Measurements from ENCODE around the gene TIMP2.

The TIMP2 gene

DNA sequence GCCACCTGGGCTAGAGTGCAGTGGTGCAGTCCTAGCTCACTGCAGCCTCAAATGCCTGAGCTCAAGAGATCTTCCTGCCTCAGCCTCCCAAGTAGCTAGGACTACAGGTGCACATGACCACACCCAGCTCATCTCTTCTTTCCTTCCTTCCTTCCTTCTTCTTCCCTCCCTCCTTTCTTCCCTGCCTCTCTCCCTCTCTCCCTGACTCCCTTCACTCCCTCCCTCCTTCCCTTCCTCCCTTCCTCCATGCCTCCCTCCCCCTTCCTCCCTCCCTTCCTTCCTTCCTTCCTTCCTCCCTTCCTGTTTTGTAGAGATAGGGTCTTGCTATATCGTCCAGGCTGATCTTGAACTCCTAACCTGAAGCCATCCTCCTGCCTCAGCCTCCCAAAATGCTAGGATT is 61.1 kb downstream of the TIMP2 start:
- H3K4me3 ChIP-seq (ENCODE audit: low read depth, low read length), result no peak overlapping the region
- no peak overlapping the region for H3K9ac ChIP-seq (ENCODE audit: low read depth, low read length)
- H3K27me3 ChIP-seq (ENCODE audit: control insufficient read depth, insufficient read depth, low read length), result no peaks in the 10 kb centered on the region
- no peaks in the 10 kb centered on the region for H3K9me3 ChIP-seq (ENCODE audit: control insufficient read depth, insufficient read depth, low read length)
- H3K36me3 ChIP-seq (ENCODE audit: control insufficient read depth, insufficient read depth, low read length), result no peaks in the 10 kb centered on the region
- no peaks in the 10 kb centered on the region for H3K4me1 ChIP-seq (ENCODE audit: control insufficient read depth, insufficient read depth, low read length)

DNA sequence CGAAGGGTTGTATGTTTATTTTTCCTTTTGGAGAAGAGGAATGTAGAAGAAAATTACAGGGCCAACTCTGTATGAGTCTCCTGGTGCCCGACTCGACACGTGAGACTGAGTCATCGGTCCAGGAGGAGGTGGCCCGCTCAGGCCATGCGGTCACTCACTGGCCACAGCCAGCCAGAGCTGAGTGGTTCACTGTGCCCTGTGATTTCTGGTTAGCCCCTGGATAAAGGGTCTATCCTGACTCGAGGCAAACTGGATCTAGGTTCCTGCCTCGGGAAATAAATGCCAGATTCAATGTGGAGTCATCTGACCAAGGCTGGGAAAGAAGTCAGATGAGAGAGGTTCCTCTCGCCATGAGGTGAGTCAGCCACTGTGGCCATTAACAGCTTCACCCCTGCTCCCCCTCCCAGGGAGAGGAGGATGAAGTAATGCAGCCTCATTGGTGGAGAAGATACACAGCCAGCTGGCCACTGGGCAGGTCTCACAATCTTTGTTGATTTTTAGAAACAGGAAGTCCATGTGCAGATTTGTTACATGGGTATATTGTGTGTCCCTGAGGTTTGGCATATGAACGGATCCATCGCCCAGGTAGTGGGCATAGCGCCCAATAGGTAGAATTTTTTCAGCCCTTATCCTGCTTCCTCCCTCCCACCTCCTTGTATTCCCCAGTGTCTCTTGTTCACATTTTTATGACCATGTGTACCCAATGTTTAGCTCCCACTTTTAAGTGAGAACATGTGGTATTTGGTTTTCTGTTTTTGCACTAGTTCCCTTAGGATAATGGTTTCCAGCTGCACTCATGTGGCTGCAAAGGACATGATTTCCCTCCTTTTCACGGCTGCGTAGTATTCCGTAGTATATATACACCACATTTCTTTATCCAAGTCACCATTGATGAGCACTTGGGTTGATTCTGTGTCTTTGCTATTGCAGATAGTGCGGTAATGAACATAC is 62.8 kb downstream of the TIMP2 start:
- Histone ChIP-seq H3K9me3 (ENCODE audit: control insufficient read depth, insufficient read depth, low read length) (no peaks in the 10 kb centered on the region), H3K4me3 (ENCODE audit: low read depth, low read length) (no peak overlapping the region), H3K27me3 (ENCODE audit: control insufficient read depth, insufficient read depth, low read length) (no peaks in the 10 kb centered on the region), H3K9ac (ENCODE audit: low read depth, low read length) (no peak overlapping the region), H3K4me1 (ENCODE audit: control insufficient read depth, insufficient read depth, low read length) (no peaks in the 10 kb centered on the region), H3K36me3 (ENCODE audit: control insufficient read depth, insufficient read depth, low read length) (no peaks in the 10 kb centered on the region)

DNA sequence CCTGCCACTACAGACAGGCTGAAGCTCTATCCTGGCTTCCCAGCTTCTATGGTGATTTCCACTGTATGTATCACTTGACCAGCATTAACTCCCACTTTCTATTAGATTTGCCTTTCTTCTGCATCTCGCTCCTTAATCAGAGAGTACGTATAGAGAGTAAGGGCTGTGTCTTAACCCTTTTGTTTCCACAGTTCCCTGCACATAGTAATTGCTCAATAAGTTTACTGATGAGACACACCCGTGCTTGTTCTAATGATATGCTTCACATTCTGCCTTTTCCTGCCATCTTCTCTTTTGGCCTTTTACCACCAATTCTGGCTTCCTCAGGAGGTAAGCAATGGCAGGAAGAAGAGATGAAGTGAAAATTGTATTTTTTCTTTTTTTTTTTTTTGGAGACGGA is 64.0 kb downstream of the TIMP2 start:
- H3K27me3 ChIP-seq (ENCODE audit: control insufficient read depth, insufficient read depth, low read length), result no peaks in the 10 kb centered on the region
- H3K4me3 ChIP-seq (ENCODE audit: low read depth, low read length), result no peak overlapping the region
- no peaks in the 10 kb centered on the region for H3K36me3 ChIP-seq (ENCODE audit: control insufficient read depth, insufficient read depth, low read length)
- no peak overlapping the region for H3K9ac ChIP-seq (ENCODE audit: low read depth, low read length)
- no peaks in the 10 kb centered on the region for H3K9me3 ChIP-seq (ENCODE audit: control insufficient read depth, insufficient read depth, low read length)
- H3K4me1 ChIP-seq (ENCODE audit: control insufficient read depth, insufficient read depth, low read length), result no peaks in the 10 kb centered on the region

DNA sequence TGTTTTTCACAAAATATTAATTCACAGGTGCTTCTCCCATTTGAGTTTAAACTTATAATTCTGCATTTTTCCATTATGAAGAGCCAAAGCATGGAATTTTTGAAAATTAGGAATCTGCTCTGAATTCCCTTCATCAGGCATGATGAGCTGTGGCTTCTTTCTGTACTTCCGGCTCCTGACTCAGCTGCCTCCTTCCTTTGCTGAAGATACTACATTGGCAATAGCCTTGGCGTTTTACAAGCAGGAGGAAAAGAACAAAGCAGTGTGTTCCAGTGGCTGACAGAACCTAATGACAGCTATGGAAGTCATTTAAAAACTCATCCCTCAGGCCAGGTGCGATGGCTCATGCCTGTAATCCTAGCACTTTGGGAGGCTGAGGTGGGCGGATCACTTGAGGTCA is 66.1 kb downstream of the TIMP2 start:
- no peaks in the 10 kb centered on the region for H3K4me1 ChIP-seq (ENCODE audit: control insufficient read depth, insufficient read depth, low read length)
- H3K36me3 ChIP-seq (ENCODE audit: control insufficient read depth, insufficient read depth, low read length), result peaks cover 6% of the 10 kb centered on the region
- no peak overlapping the region for H3K9ac ChIP-seq (ENCODE audit: low read depth, low read length)
- H3K27me3 ChIP-seq (ENCODE audit: control insufficient read depth, insufficient read depth, low read length), result no peaks in the 10 kb centered on the region
- H3K4me3 ChIP-seq (ENCODE audit: low read depth, low read length), result no peak overlapping the region
- H3K9me3 ChIP-seq (ENCODE audit: control insufficient read depth, insufficient read depth, low read length), result no peaks in the 10 kb centered on the region

- H3K9ac ChIP-seq (ENCODE audit: low read depth, low read length), result no peak overlapping the region
- H3K36me3 ChIP-seq (ENCODE audit: control insufficient read depth, insufficient read depth, low read length), result peaks cover 6% of the 10 kb centered on the region
- H3K4me3 ChIP-seq (ENCODE audit: low read depth, low read length), result no peak overlapping the region
- no peaks in the 10 kb centered on the region for H3K27me3 ChIP-seq (ENCODE audit: control insufficient read depth, insufficient read depth, low read length)
- H3K9me3 ChIP-seq (ENCODE audit: control insufficient read depth, insufficient read depth, low read length), result no peaks in the 10 kb centered on the region
- no peaks in the 10 kb centered on the region for H3K4me1 ChIP-seq (ENCODE audit: control insufficient read depth, insufficient read depth, low read length)
These were observed 67.9 kb downstream of the TIMP2 start for GRCh38 chr17:78857266-78857665.

- Histone ChIP-seq H3K9me3 (ENCODE audit: control insufficient read depth, insufficient read depth, low read length) (no peaks in the 10 kb centered on the region), H3K27me3 (ENCODE audit: control insufficient read depth, insufficient read depth, low read length) (no peaks in the 10 kb centered on the region), H3K36me3 (ENCODE audit: control insufficient read depth, insufficient read depth, low read length) (peaks cover 6% of the 10 kb centered on the region), H3K9ac (ENCODE audit: low read depth, low read length) (no peak overlapping the region), H3K4me3 (ENCODE audit: low read depth, low read length) (no peak overlapping the region), H3K4me1 (ENCODE audit: control insufficient read depth, insufficient read depth, low read length) (no peaks in the 10 kb centered on the region)
These were observed 69.5 kb downstream of the TIMP2 start for GRCh38 chr17:78855561-78856165.

GRCh38 chr17:78854508-78854907 is 70.7 kb downstream of the TIMP2 start:
- no peaks in the 10 kb centered on the region for H3K9me3 ChIP-seq (ENCODE audit: control insufficient read depth, insufficient read depth, low read length)
- H3K36me3 ChIP-seq (ENCODE audit: control insufficient read depth, insufficient read depth, low read length), result peaks cover 6% of the 10 kb centered on the region
- H3K4me3 ChIP-seq (ENCODE audit: low read depth, low read length), result no peak overlapping the region
- no peaks in the 10 kb centered on the region for H3K27me3 ChIP-seq (ENCODE audit: control insufficient read depth, insufficient read depth, low read length)
- no peak overlapping the region for H3K9ac ChIP-seq (ENCODE audit: low read depth, low read length)
- H3K4me1 ChIP-seq (ENCODE audit: control insufficient read depth, insufficient read depth, low read length), result no peaks in the 10 kb centered on the region

DNA sequence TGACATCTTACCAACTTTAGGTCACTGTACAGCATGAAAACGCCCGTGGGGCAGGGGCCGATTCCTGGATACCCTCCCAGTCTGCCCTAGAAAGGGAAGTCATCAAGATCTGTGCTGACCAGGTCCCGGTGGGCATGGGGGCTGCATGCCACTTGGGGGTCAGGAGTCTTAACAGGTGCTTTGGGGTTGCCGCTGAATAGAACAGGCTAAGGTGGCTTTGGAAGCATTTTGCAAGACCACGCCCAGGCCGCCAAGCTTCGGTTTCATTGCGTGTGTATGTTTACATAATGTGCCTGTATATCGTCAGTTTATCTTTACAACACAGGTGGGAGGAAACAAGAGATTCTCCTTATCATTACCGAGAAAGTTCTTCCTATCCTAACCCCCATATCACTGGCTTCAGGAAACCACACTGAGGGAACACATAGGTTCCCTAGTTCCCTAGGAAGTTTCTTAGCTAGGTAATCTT is 71.2 kb downstream of the TIMP2 start:
- H3K9me3 ChIP-seq (ENCODE audit: control insufficient read depth, insufficient read depth, low read length), result no peaks in the 10 kb centered on the region
- no peak overlapping the region for H3K9ac ChIP-seq (ENCODE audit: low read depth, low read length)
- no peaks in the 10 kb centered on the region for H3K4me1 ChIP-seq (ENCODE audit: control insufficient read depth, insufficient read depth, low read length)
- H3K27me3 ChIP-seq (ENCODE audit: control insufficient read depth, insufficient read depth, low read length), result no peaks in the 10 kb centered on the region
- H3K36me3 ChIP-seq (ENCODE audit: control insufficient read depth, insufficient read depth, low read length), result peaks cover 6% of the 10 kb centered on the region
- no peak overlapping the region for H3K4me3 ChIP-seq (ENCODE audit: low read depth, low read length)

DNA sequence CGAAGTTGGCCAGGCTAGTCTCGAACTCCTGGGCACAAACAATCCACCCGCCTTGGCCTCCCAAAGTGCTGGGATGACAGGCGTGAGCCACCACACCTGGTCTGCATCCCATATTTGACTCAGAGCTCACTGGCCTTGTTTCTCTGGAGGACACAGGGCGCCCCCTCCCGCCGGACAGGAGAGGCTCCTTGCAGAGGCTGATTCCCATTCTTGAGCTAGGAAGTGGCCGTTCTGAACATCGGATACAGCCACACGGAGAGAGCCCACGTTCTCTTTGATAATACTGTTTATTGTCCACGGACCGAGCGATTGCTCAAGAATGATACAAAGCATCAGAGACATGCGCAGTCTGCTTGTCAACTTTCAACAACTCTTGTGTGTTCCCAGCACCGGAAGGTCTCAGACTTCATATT is 72.5 kb downstream of the TIMP2 start:
- H3K4me1 ChIP-seq (ENCODE audit: control insufficient read depth, insufficient read depth, low read length), result no peaks in the 10 kb centered on the region
- H3K9me3 ChIP-seq (ENCODE audit: control insufficient read depth, insufficient read depth, low read length), result no peaks in the 10 kb centered on the region
- H3K36me3 ChIP-seq (ENCODE audit: control insufficient read depth, insufficient read depth, low read length), result peaks cover 6% of the 10 kb centered on the region
- no peak overlapping the region for H3K4me3 ChIP-seq (ENCODE audit: low read depth, low read length)
- no peaks in the 10 kb centered on the region for H3K27me3 ChIP-seq (ENCODE audit: control insufficient read depth, insufficient read depth, low read length)
- H3K9ac ChIP-seq (ENCODE audit: low read depth, low read length), result no peak overlapping the region

DNA sequence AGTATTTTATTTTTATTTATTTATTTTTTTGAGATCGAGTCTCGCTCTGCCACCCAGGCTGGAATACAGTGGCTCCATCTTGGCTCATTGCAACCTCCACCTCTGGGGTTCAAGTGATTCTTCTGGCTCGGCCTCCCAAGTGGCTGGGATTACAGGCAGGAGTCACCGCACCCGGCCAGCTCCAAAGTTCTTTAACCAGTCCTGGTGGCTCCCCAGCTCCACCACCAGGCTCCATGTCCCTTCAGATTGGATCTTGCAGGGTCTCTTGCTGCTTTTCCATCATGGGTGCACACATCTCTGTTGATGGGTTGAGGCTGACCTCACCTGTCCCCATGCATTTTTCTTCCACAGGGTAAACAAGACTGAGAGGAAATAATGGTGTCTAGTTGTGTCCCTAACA is 76.2 kb downstream of the TIMP2 start:
- Histone ChIP-seq H3K9me3 (ENCODE audit: control insufficient read depth, insufficient read depth, low read length) (no peaks in the 10 kb centered on the region), H3K4me1 (ENCODE audit: control insufficient read depth, insufficient read depth, low read length) (no peaks in the 10 kb centered on the region), H3K36me3 (ENCODE audit: control insufficient read depth, insufficient read depth, low read length) (no peaks in the 10 kb centered on the region), H3K27me3 (ENCODE audit: control insufficient read depth, insufficient read depth, low read length) (no peaks in the 10 kb centered on the region), H3K9ac (ENCODE audit: low read depth, low read length) (no peak overlapping the region), H3K4me3 (ENCODE audit: low read depth, low read length) (no peak overlapping the region)

- H3K36me3 ChIP-seq (ENCODE audit: control insufficient read depth, insufficient read depth, low read length), result no peaks in the 10 kb centered on the region
- H3K4me3 ChIP-seq (ENCODE audit: low read depth, low read length), result no peak overlapping the region
- H3K9me3 ChIP-seq (ENCODE audit: control insufficient read depth, insufficient read depth, low read length), result no peaks in the 10 kb centered on the region
- H3K4me1 ChIP-seq (ENCODE audit: control insufficient read depth, insufficient read depth, low read length), result no peaks in the 10 kb centered on the region
- no peak overlapping the region for H3K9ac ChIP-seq (ENCODE audit: low read depth, low read length)
- H3K27me3 ChIP-seq (ENCODE audit: control insufficient read depth, insufficient read depth, low read length), result no peaks in the 10 kb centered on the region
These were observed 78.1 kb downstream of the TIMP2 start for GRCh38 chr17:78847052-78847451.

Measured in iPS-15b (cell line).